T-helper 2 cell treated with Interferon-gamma antibody and Interleukin-4, amounts not matched to agents 5 μg/mL and 100 μg/mL, for 36 hours (primary cell): Measurements from ENCODE around the gene COG1.
A peak's percentile ranks its signal among the peaks of the same experiment; 100 is the strongest.

Source experiments
- DNase-seq: peaks from one replicate; pipeline ENCODE4 v3.0.0; 2021; ENCODE audit warnings: low spot score
- H3K27ac Mint-ChIP-seq: one replicate; pipeline ENCODE4 v1.8.0; 2021; ENCODE audit warnings: mild to moderate bottlenecking, mixed read lengths
- H3K27me3 Mint-ChIP-seq: one replicate; pipeline ENCODE4 v1.8.0; 2021; ENCODE audit warnings: low read depth, mixed read lengths
- H3K36me3 Mint-ChIP-seq: one replicate; pipeline ENCODE4 v1.8.0; 2021; ENCODE audit warnings: low read depth, mixed read lengths
- H3K4me1 Mint-ChIP-seq: one replicate; pipeline ENCODE4 v1.8.0; 2021; ENCODE audit warnings: low read depth, mixed read lengths
- H3K4me3 Mint-ChIP-seq: one replicate; pipeline ENCODE4 v1.8.0; 2022; ENCODE audit warnings: mild to moderate bottlenecking, moderate library complexity, mixed read lengths
- H3K9me3 Mint-ChIP-seq: one replicate; pipeline ENCODE4 v1.8.0; 2021; ENCODE audit warnings: mixed read lengths

Gene COG1

GRCh38 chr17:73240561-73240960, 47.7 kb downstream of the COG1 start:
- Mint-ChIP-seq H3K9me3 (no peaks in the 10 kb centered on the region), H3K4me1 (peaks cover 19% of the 10 kb centered on the region), H3K4me3 (no peak overlapping the region), H3K36me3 (peaks cover 49% of the 10 kb centered on the region), H3K27me3 (no peaks in the 10 kb centered on the region), H3K27ac (no peak overlapping the region)
- no peak for DNase-seq

- Mint-ChIP-seq H3K4me3 (no peak overlapping the region), H3K36me3 (peaks cover 9% of the 10 kb centered on the region), H3K27me3 (no peaks in the 10 kb centered on the region), H3K4me1 (no peaks in the 10 kb centered on the region), H3K27ac (no peak overlapping the region), H3K9me3 (no peaks in the 10 kb centered on the region)
- DNase-seq = no peak
Observed at GRCh38 chr17:73247726-73248125, 54.9 kb downstream of the COG1 start.

- H3K27me3 Mint-ChIP-seq = no peaks in the 10 kb centered on the region
- H3K4me1 Mint-ChIP-seq = no peaks in the 10 kb centered on the region
- peaks cover 7% of the 10 kb centered on the region for H3K36me3 Mint-ChIP-seq
- no peaks in the 10 kb centered on the region for H3K9me3 Mint-ChIP-seq
- H3K4me3 Mint-ChIP-seq = no peak overlapping the region
- no peak for DNase-seq
- H3K27ac Mint-ChIP-seq = no peak overlapping the region
Observed at GRCh38 chr17:73248532-73248931, 55.7 kb downstream of the COG1 start.

- DNase-seq = no peak
- no peaks in the 10 kb centered on the region for H3K27me3 Mint-ChIP-seq
- H3K27ac Mint-ChIP-seq = no peak overlapping the region
- H3K9me3 Mint-ChIP-seq = no peaks in the 10 kb centered on the region
- peaks cover 4% of the 10 kb centered on the region for H3K36me3 Mint-ChIP-seq
- H3K4me3 Mint-ChIP-seq = no peak overlapping the region
- no peaks in the 10 kb centered on the region for H3K4me1 Mint-ChIP-seq
Observed at GRCh38 chr17:73249700-73250099, 56.8 kb downstream of the COG1 start.

GRCh38 chr17:73250851-73251640, 58.2 kb downstream of the COG1 start:
- Mint-ChIP-seq H3K4me3 (no peak overlapping the region), H3K27me3 (no peaks in the 10 kb centered on the region), H3K27ac (no peak overlapping the region), H3K4me1 (no peaks in the 10 kb centered on the region), H3K36me3 (peaks cover 2% of the 10 kb centered on the region), H3K9me3 (no peaks in the 10 kb centered on the region)
- no peak for DNase-seq

- H3K9me3 Mint-ChIP-seq = no peaks in the 10 kb centered on the region
- no peaks in the 10 kb centered on the region for H3K4me1 Mint-ChIP-seq
- no peak for DNase-seq
- H3K4me3 Mint-ChIP-seq = no peak overlapping the region
- H3K36me3 Mint-ChIP-seq = no peaks in the 10 kb centered on the region
- H3K27me3 Mint-ChIP-seq = no peaks in the 10 kb centered on the region
- no peak overlapping the region for H3K27ac Mint-ChIP-seq
Observed at GRCh38 chr17:73251871-73252270, 59.0 kb downstream of the COG1 start.

GRCh38 chr17:73255671-73256181, 62.9 kb downstream of the COG1 start:
- Mint-ChIP-seq H3K36me3 (no peaks in the 10 kb centered on the region), H3K4me3 (no peak overlapping the region), H3K4me1 (no peaks in the 10 kb centered on the region), H3K27ac (no peak overlapping the region), H3K27me3 (no peaks in the 10 kb centered on the region), H3K9me3 (no peaks in the 10 kb centered on the region)
- peak; percentile 44 for DNase-seq

GRCh38 chr17:73256220-73256619, 63.4 kb downstream of the COG1 start:
- Mint-ChIP-seq H3K36me3 (no peaks in the 10 kb centered on the region), H3K4me3 (no peak overlapping the region), H3K9me3 (no peaks in the 10 kb centered on the region), H3K27ac (no peak overlapping the region), H3K27me3 (no peaks in the 10 kb centered on the region), H3K4me1 (no peaks in the 10 kb centered on the region)
- no peak for DNase-seq

GRCh38 chr17:73257516-73257915, 64.7 kb downstream of the COG1 start:
- Mint-ChIP-seq H3K4me1 (no peaks in the 10 kb centered on the region), H3K9me3 (no peaks in the 10 kb centered on the region), H3K27ac (no peak overlapping the region), H3K4me3 (no peak overlapping the region), H3K27me3 (no peaks in the 10 kb centered on the region), H3K36me3 (no peaks in the 10 kb centered on the region)
- DNase-seq = no peak
